Measurements from ENCODE around the gene PPP1R2B.
"Not testable (repeated sequence)": the region's sequence is repeated elsewhere in the genome, so short reads cannot be mapped to it uniquely, and the experiment has no call there.

Gene PPP1R2B

GRCh38 chr5:156850206-156850751, at the start of gene PPP1R2B:
Gene PPP1R2B (plus strand): TSS chr5:156850295. CDS start chr5:156850563, 268 bp downstream.
- DNase-seq (ENCODE audit: low read depth in 2 of 2, low spot score in 1 of 2), result no peak

- no peak for DNase-seq (ENCODE audit: low read depth in 2 of 2, low spot score in 1 of 2)
Measured at GRCh38 chr5:156800929-156801328, 49.2 kb upstream of the PPP1R2B start.

- DNase-seq (ENCODE audit: low read depth in 2 of 2, low spot score in 1 of 2), result no peak
Measured at GRCh38 chr5:156802501-156802900, 47.6 kb upstream of the PPP1R2B start.

- no peak for DNase-seq (ENCODE audit: low read depth in 2 of 2, low spot score in 1 of 2)
Measured at GRCh38 chr5:156803404-156803803, 46.7 kb upstream of the PPP1R2B start.

GRCh38 chr5:156812959-156813358, 37.1 kb upstream of the PPP1R2B start:
- DNase-seq (ENCODE audit: low read depth in 2 of 2, low spot score in 1 of 2), result no peak

- DNase-seq (ENCODE audit: low read depth in 2 of 2, low spot score in 1 of 2), result no peak
Measured at GRCh38 chr5:156815988-156816599, 34.0 kb upstream of the PPP1R2B start.

- no peak for DNase-seq (ENCODE audit: low read depth in 2 of 2, low spot score in 1 of 2)
Measured at GRCh38 chr5:156819537-156819936, 30.6 kb upstream of the PPP1R2B start.

- DNase-seq (ENCODE audit: low read depth in 2 of 2, low spot score in 1 of 2), result no peak
Measured at GRCh38 chr5:156819967-156820581, 30.0 kb upstream of the PPP1R2B start.

- DNase-seq (ENCODE audit: low read depth in 2 of 2, low spot score in 1 of 2), result no peak
Measured at GRCh38 chr5:156824241-156824640, 25.9 kb upstream of the PPP1R2B start.

- no peak for DNase-seq (ENCODE audit: low read depth in 2 of 2, low spot score in 1 of 2)
Measured at GRCh38 chr5:156824800-156825199, 25.3 kb upstream of the PPP1R2B start.

GRCh38 chr5:156825688-156826087, 24.4 kb upstream of the PPP1R2B start:
- DNase-seq (ENCODE audit: low read depth in 2 of 2, low spot score in 1 of 2), result no peak

GRCh38 chr5:156826150-156826549, 23.9 kb upstream of the PPP1R2B start:
- DNase-seq (ENCODE audit: low read depth in 2 of 2, low spot score in 1 of 2), result no peak

GRCh38 chr5:156834916-156835315, 15.2 kb upstream of the PPP1R2B start:
- no peak for DNase-seq (ENCODE audit: low read depth in 2 of 2, low spot score in 1 of 2)

- no peak for DNase-seq (ENCODE audit: low read depth in 2 of 2, low spot score in 1 of 2)
Measured at GRCh38 chr5:156835905-156836304, 14.2 kb upstream of the PPP1R2B start.

- DNase-seq (ENCODE audit: low read depth in 2 of 2, low spot score in 1 of 2), result no peak
Measured at GRCh38 chr5:156836846-156837245, 13.2 kb upstream of the PPP1R2B start.

- no peak for DNase-seq (ENCODE audit: low read depth in 2 of 2, low spot score in 1 of 2)
Measured at GRCh38 chr5:156838961-156839360, 11.1 kb upstream of the PPP1R2B start.

GRCh38 chr5:156841737-156842136, 8.4 kb upstream of the PPP1R2B start:
- no peak for DNase-seq (ENCODE audit: low read depth in 2 of 2, low spot score in 1 of 2)

GRCh38 chr5:156846914-156847313, 3.2 kb upstream of the PPP1R2B start:
- no peak for DNase-seq (ENCODE audit: low read depth in 2 of 2, low spot score in 1 of 2)

- DNase-seq (ENCODE audit: low read depth in 2 of 2, low spot score in 1 of 2), result not testable (repeated sequence)
Measured at GRCh38 chr5:156848447-156848846, 1.6 kb upstream of the PPP1R2B start.

- DNase-seq (ENCODE audit: low read depth in 2 of 2, low spot score in 1 of 2), result no peak
Measured at GRCh38 chr5:156851880-156852279, 1.8 kb downstream of the PPP1R2B start.

- not testable (repeated sequence) for DNase-seq (ENCODE audit: low read depth in 2 of 2, low spot score in 1 of 2)
Measured at GRCh38 chr5:156853055-156853454, 3.0 kb downstream of the PPP1R2B start.

GRCh38 chr5:156865427-156865826, 15.3 kb downstream of the PPP1R2B start:
- no peak for DNase-seq (ENCODE audit: low read depth in 2 of 2, low spot score in 1 of 2)

GRCh38 chr5:156870498-156870839, 20.4 kb downstream of the PPP1R2B start:
- no peak for DNase-seq (ENCODE audit: low read depth in 2 of 2, low spot score in 1 of 2)

Data from stimulated activated CD8-positive, alpha-beta memory T cell treated with anti-CD3 and anti-CD28 coated beads, Interleukin-4, amount 100 ng/mL, for 1 hour (primary cell).